ENCODE results near the gene AURKA. TPM values are rescaled to one million over a fixed set of nuclear protein-coding genes. Genes with fewer than 3 reads are reported as not detected.
"Not testable (repeated sequence)": the region's sequence is repeated elsewhere in the genome, so short reads cannot be mapped to it uniquely, and the experiment has no call there.

The AURKA gene
- total and polyA plus RNA-seq, 4 donors, result 0.26 to 2.1 (median 0.76) TPM

GRCh38 chr20:56405356-56405755 lies 13.3 kb upstream of the AURKA start:
- 94 to 96% methylated on average over 12 of the region's 12 CpGs for WGBS, 2 donors
- H3K27ac ChIP-seq (ENCODE audit: low read depth in 1 of 2, low read length in 2 of 2); H3K4me3 ChIP-seq (ENCODE audit: low read length in 2 of 2); H3K9me3 ChIP-seq (ENCODE audit: control insufficient read depth, low read length); H3K36me3 ChIP-seq (ENCODE audit: control insufficient read depth in 1 of 2, insufficient read depth in 2 of 2, low read length in 1 of 2); ATAC-seq (ENCODE audit: low FRiP score); H3K27me3 ChIP-seq (ENCODE audit: control insufficient read depth in 1 of 2, insufficient read depth in 2 of 2, low read length in 1 of 2); DNase-seq; H3K4me1 ChIP-seq (ENCODE audit: control insufficient read depth in 1 of 2, insufficient read depth in 2 of 2, low read length in 2 of 2); intact Hi-C loops (cut with DNase I): not testable (repeated sequence)

DNA sequence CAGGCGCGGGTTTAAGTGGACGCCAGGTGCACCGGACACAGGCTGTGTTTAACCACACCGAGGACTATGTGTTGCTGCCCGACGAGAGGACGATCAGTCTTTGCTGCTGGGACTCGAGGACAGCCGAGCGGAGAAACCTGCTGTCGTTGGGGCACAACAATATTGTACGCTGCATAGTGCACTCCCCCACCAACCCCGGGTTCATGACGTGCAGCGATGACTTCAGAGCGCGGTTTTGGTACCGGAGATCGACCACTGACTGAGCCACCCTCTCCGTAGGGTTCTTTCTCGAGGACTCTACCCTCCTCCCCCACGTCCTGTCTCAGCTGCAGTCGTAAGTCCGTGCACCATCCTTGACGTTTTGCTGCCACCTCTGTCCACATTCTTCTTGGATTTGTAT lies 11.4 kb upstream of the AURKA start:
- intact Hi-C loops (cut with DNase I), result no loop called here
- ATAC-seq (ENCODE audit: low FRiP score) (no peak), DNase-seq (no peak)
- Histone ChIP-seq H3K9me3 (ENCODE audit: control insufficient read depth, low read length) (no peaks in the 10 kb centered on the region), H3K27ac (ENCODE audit: low read depth in 1 of 2, low read length in 2 of 2) (no peak overlapping the region), H3K36me3 (ENCODE audit: control insufficient read depth in 1 of 2, insufficient read depth in 2 of 2, low read length in 1 of 2) (peaks cover 7 to 12% of the 10 kb centered on the region in 2 donors), H3K4me1 (ENCODE audit: control insufficient read depth in 1 of 2, insufficient read depth in 2 of 2, low read length in 2 of 2) (peaks cover 0 to 2% of the 10 kb centered on the region in 2 donors), H3K27me3 (ENCODE audit: control insufficient read depth in 1 of 2, insufficient read depth in 2 of 2, low read length in 1 of 2) (no peaks in the 10 kb centered on the region), H3K4me3 (ENCODE audit: low read length in 2 of 2) (no peak overlapping the region)
- 93 to 94% methylated on average over 26 of the region's 26 CpGs for WGBS, 2 donors

- Histone ChIP-seq H3K27ac (ENCODE audit: low read depth in 1 of 2, low read length in 2 of 2) (no peak overlapping the region), H3K27me3 (ENCODE audit: control insufficient read depth in 1 of 2, insufficient read depth in 2 of 2, low read length in 1 of 2) (no peaks in the 10 kb centered on the region), H3K36me3 (ENCODE audit: control insufficient read depth in 1 of 2, insufficient read depth in 2 of 2, low read length in 1 of 2) (peaks cover 12% of the 10 kb centered on the region in 2 donors), H3K4me3 (ENCODE audit: low read length in 2 of 2) (no peak overlapping the region), H3K9me3 (ENCODE audit: control insufficient read depth, low read length) (no peaks in the 10 kb centered on the region), H3K4me1 (ENCODE audit: control insufficient read depth in 1 of 2, insufficient read depth in 2 of 2, low read length in 2 of 2) (peaks cover 0 to 2% of the 10 kb centered on the region in 2 donors)
- intact Hi-C loops (cut with DNase I), result no loop called here
- ATAC-seq (ENCODE audit: low FRiP score) (no peak), DNase-seq (no peak)
These were observed 8.1 kb upstream of the AURKA start for GRCh38 chr20:56400001-56400640.

- Histone ChIP-seq H3K9me3 (ENCODE audit: control insufficient read depth, low read length) (no peaks in the 10 kb centered on the region), H3K36me3 (ENCODE audit: control insufficient read depth in 1 of 2, insufficient read depth in 2 of 2, low read length in 1 of 2) (peaks cover 7 to 12% of the 10 kb centered on the region in 2 donors), H3K4me1 (ENCODE audit: control insufficient read depth in 1 of 2, insufficient read depth in 2 of 2, low read length in 2 of 2) (peaks cover 0 to 3% of the 10 kb centered on the region in 2 donors), H3K27me3 (ENCODE audit: control insufficient read depth in 1 of 2, insufficient read depth in 2 of 2, low read length in 1 of 2) (no peaks in the 10 kb centered on the region), H3K27ac (ENCODE audit: low read depth in 1 of 2, low read length in 2 of 2) (no peak overlapping the region), H3K4me3 (ENCODE audit: low read length in 2 of 2) (no peak overlapping the region)
- ATAC-seq (ENCODE audit: low FRiP score) (no peak), DNase-seq (no peak)
- intact Hi-C loops (cut with DNase I), result no loop called here
- WGBS, 2 donors, result 82 to 85% methylated on average over 4 of the region's 4 CpGs
These were observed 3.2 kb upstream of the AURKA start for GRCh38 chr20:56395166-56395565.

- Histone ChIP-seq H3K4me1 (ENCODE audit: control insufficient read depth in 1 of 2, insufficient read depth in 2 of 2, low read length in 2 of 2) (peaks cover 0 to 3% of the 10 kb centered on the region in 2 donors), H3K36me3 (ENCODE audit: control insufficient read depth in 1 of 2, insufficient read depth in 2 of 2, low read length in 1 of 2) (peaks cover 3 to 9% of the 10 kb centered on the region in 2 donors), H3K27me3 (ENCODE audit: control insufficient read depth in 1 of 2, insufficient read depth in 2 of 2, low read length in 1 of 2) (no peaks in the 10 kb centered on the region), H3K4me3 (ENCODE audit: low read length in 2 of 2) (peak overlapping the region in 1 of 2 donors; percentile 52), H3K27ac (ENCODE audit: low read depth in 1 of 2, low read length in 2 of 2) (no peak overlapping the region), H3K9me3 (ENCODE audit: control insufficient read depth, low read length) (no peaks in the 10 kb centered on the region)
- intact Hi-C loops (cut with DNase I), result loop anchor here (2.0 to 5.0 kb wide), 3 partner anchors 35 to 75 kb away; partner anchors contain the start of genes RTF2 (in 2 of the 2) and FAM210B (in 1 of the 2)
- DNase-seq, result no peak
- no peak for ATAC-seq (ENCODE audit: low FRiP score)
- 80 to 82% methylated on average over 8 of the region's 8 CpGs for WGBS, 2 donors
These were observed 1.6 kb upstream of the AURKA start for GRCh38 chr20:56393653-56394052.

DNA sequence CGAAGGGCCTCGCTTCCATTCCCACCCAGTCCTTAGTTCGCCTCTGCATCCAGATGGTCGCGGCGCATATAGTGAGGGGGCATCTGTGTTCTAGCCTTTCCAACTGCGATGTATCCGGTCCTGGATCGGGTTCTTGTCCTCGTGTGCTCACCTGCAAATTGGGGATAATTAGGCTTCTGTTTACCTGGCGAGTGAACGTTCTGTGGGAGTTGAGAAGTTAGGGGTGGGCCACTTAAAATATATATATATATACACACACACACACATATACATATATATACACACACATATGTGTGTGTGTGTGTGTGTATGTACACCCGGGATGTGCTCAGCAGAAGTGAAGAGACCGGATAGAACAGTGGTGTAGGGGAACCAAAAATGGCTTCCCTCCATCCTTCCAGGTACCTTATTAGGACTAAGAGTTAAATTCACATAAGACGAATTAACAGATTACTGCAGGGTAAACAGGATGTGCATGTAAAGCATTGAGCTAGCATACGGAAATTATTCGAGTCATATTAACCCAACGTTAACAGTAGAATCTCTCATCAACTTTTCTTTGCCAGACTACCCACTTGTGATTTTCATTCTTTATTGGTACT lies 967 bp upstream of the AURKA start:
- no peaks in the 10 kb centered on the region for H3K9me3 ChIP-seq (ENCODE audit: control insufficient read depth, low read length)
- peaks cover 0 to 3% of the 10 kb centered on the region in 2 donors for H3K4me1 ChIP-seq (ENCODE audit: control insufficient read depth in 1 of 2, insufficient read depth in 2 of 2, low read length in 2 of 2)
- peak overlapping the region in 1 of 2 donors; percentile 97 for H3K27ac ChIP-seq (ENCODE audit: low read depth in 1 of 2, low read length in 2 of 2)
- H3K27me3 ChIP-seq (ENCODE audit: control insufficient read depth in 1 of 2, insufficient read depth in 2 of 2, low read length in 1 of 2), result no peaks in the 10 kb centered on the region
- WGBS, 2 donors, result 2% methylated on average over 17 to 18 of the region's 18 CpGs
- H3K4me3 ChIP-seq (ENCODE audit: low read length in 2 of 2), result peak overlapping the region; percentile 52 to 100
- DNase-seq, result no peak
- peaks cover 3 to 9% of the 10 kb centered on the region in 2 donors for H3K36me3 ChIP-seq (ENCODE audit: control insufficient read depth in 1 of 2, insufficient read depth in 2 of 2, low read length in 1 of 2)
- ATAC-seq (ENCODE audit: low FRiP score), result no peak
- intact Hi-C loops (cut with DNase I), result loop anchor here (1.0 to 5.0 kb wide), 4 partner anchors 34 to 76 kb away; partner anchors contain the start of genes FAM210B (in 2 of the 2) and RTF2 (in 2 of the 2)

- Histone ChIP-seq H3K27me3 (ENCODE audit: control insufficient read depth in 1 of 2, insufficient read depth in 2 of 2, low read length in 1 of 2) (no peaks in the 10 kb centered on the region), H3K9me3 (ENCODE audit: control insufficient read depth, low read length) (no peaks in the 10 kb centered on the region), H3K36me3 (ENCODE audit: control insufficient read depth in 1 of 2, insufficient read depth in 2 of 2, low read length in 1 of 2) (peaks cover 0 to 9% of the 10 kb centered on the region in 2 donors), H3K4me1 (ENCODE audit: control insufficient read depth in 1 of 2, insufficient read depth in 2 of 2, low read length in 2 of 2) (peaks cover 0 to 3% of the 10 kb centered on the region in 2 donors), H3K4me3 (ENCODE audit: low read length in 2 of 2) (peak overlapping the region; percentile 31 to 56), H3K27ac (ENCODE audit: low read depth in 1 of 2, low read length in 2 of 2) (peak overlapping the region in 1 of 2 donors; percentile 68)
- ATAC-seq (ENCODE audit: low FRiP score), result peak; percentile 60
- no peak for DNase-seq
- intact Hi-C loops (cut with DNase I), result loop anchor here (1.0 to 5.0 kb wide), 4 partner anchors 33 to 77 kb away; partner anchors contain the start of genes FAM210B (in 2 of the 2) and RTF2 (in 2 of the 2)
- WGBS, 2 donors, result 1% methylated on average over 29 of the region's 29 CpGs
These were observed 351 bp downstream of the AURKA start for GRCh38 chr20:56391596-56392131.

DNA sequence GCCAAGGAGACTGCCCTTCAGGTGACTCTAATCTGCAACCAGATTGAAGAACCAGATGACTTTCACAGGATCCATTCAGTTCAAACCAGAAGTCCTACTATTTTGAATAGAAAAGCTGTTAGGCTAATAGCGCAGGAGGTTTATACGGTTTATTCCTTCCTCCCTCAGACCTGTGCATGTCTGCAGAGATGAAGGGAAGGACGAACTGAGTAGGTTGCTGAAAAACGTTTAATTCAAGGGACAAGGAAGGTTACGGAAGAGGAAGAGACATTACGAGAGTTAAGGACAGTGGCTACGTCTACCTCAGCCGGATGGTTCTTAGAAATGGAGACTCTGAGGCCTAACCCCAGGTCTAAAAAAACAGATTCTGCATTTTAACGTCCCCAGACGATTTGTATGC lies 978 bp downstream of the AURKA start:
- WGBS, 2 donors, result 23 to 27% methylated on average over 10 of the region's 10 CpGs
- Histone ChIP-seq H3K4me1 (ENCODE audit: control insufficient read depth in 1 of 2, insufficient read depth in 2 of 2, low read length in 2 of 2) (peaks cover 0 to 3% of the 10 kb centered on the region in 2 donors), H3K27ac (ENCODE audit: low read depth in 1 of 2, low read length in 2 of 2) (no peak overlapping the region), H3K27me3 (ENCODE audit: control insufficient read depth in 1 of 2, insufficient read depth in 2 of 2, low read length in 1 of 2) (no peaks in the 10 kb centered on the region), H3K36me3 (ENCODE audit: control insufficient read depth in 1 of 2, insufficient read depth in 2 of 2, low read length in 1 of 2) (peaks cover 0 to 8% of the 10 kb centered on the region in 2 donors), H3K4me3 (ENCODE audit: low read length in 2 of 2) (no peak overlapping the region), H3K9me3 (ENCODE audit: control insufficient read depth, low read length) (no peaks in the 10 kb centered on the region)
- intact Hi-C loops (cut with DNase I), result loop anchor here in 1 of 2 donors (5.0 kb wide), 1 partner anchor 76 kb away; the partner anchor contains the start of gene RTF2
- no peak for DNase-seq
- ATAC-seq (ENCODE audit: low FRiP score), result no peak

All from aorta (tissue), 5 donors.